Cardiac septum (tissue), 1 donor: ENCODE data around the gene ARHGEF26. TPM values are rescaled to one million over a fixed set of nuclear protein-coding genes. Genes with fewer than 3 reads are reported as not detected.
A peak's percentile ranks its signal among the peaks of the same experiment; 100 is the strongest.

Experiments
- DNase-seq: peaks from one replicate; pipeline ENCODE4 v3.0.0-alpha.2; 2020; ENCODE audit warnings: low spot score
- intact Hi-C: fragments of 100-400 bp; cut with DNase I; formaldehyde crosslinking; loops from one replicate; pipeline ENCODE4 v1.14.0; 2022
- total RNA-seq: library from RNA; stranded (reverse); fragmentation: NEBNext Ultra II Directional; extraction: Animal tissue kit (Norgen Biotek cat#: 25700); gene quantifications from one replicate; pipeline ENCODE4 v1.2.1, GENCODE V29; 2021
- donor health status: DM: no; HTN: no; CAD: no.

The ARHGEF26 gene
- total RNA-seq, 1 donor from 2014 or later = 2.9 TPM

DNA sequence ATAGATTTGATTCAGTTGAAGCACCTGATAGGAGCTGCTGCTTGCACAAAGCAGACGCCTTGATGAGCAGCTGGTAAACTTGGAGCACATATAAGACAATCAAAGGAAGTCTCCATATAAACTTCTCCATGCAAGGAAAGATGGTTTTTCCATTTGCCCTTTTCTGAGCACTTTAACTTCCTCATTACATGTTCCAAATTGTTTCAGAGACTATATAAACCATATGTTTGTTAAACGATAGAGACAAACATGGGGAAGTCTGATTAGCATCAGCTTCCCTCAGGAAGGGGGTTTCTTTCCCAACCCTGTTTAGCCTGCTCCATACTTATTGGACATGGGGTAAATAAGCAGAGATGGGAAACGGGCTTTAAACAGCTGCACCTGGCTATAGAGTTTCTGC is 115.1 kb downstream of the ARHGEF26 start:
- intact Hi-C loops = loop anchor here (5.0 kb wide), 1 partner anchor 114 kb away; the partner anchor contains the start of gene ARHGEF26
- no peak for DNase-seq

GRCh38 chr3:154240235-154240634 is 119.0 kb downstream of the ARHGEF26 start:
- intact Hi-C loops = no loop called here

GRCh38 chr3:154241496-154241895 is 120.3 kb downstream of the ARHGEF26 start:
- DNase-seq = no peak
- intact Hi-C loops = no loop called here

More at GRCh38 chr3:154240235-154240634, 119.0 kb downstream of the ARHGEF26 start:
- DNase-seq = no peak

DNA sequence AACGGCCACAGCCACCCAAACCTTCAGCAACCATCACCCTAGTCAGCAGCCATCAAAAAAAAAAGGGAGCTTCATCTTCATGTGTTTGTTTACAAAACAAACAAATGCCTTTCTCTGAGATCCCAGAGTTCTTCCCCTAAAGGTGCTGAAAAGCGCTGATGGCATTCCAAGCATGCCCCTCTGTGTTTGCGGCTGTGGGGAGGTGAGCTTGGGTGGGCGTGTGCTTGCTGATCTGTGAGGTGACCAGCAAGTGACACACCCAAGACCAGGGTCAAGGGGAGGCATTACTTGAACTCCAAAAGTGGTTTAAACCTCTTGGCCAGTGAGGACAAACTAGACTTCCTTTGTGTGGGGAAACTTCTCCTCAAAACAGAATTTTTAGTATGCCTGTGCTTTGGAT is 121.6 kb downstream of the ARHGEF26 start:
- intact Hi-C loops = no loop called here

GRCh38 chr3:154243353-154243752 is 122.2 kb downstream of the ARHGEF26 start:
- DNase-seq = no peak
- intact Hi-C loops = no loop called here

More for the DNA sequence above, 121.6 kb downstream of the ARHGEF26 start:
- no peak for DNase-seq

- DNase-seq = no peak
These were observed 123.5 kb downstream of the ARHGEF26 start for GRCh38 chr3:154244644-154245043.

DNA sequence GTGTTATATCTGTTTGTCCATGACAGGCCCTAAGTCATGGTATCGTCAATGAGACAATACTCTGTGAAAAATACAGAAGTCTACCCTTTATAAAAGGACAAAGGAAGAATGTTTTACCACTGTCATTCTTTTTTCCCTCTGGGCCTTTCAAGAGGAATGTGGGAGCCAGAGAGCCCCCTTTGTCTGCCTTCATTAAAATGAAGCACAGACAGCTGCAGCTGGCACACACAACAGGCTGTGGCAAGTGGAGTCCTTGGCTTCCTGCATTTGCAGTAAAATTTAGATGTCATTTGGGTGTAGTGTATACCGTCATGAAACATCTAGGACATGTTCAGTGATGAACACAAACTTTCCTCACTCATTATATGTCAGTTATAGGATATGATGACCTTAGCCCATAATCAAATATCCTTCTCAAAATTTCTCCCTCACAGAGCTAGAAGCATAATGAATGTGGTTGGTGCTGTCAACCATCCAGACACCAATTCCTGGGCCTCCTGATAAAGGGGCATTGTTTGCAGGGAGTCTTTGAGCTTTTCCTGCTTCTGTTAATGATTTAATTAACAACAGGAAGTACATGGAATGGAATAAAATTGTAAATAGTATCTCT is 126.7 kb downstream of the ARHGEF26 start:
- intact Hi-C loops = no loop called here
- DNase-seq = no peak

More at GRCh38 chr3:154244644-154245043, 123.5 kb downstream of the ARHGEF26 start:
- intact Hi-C loops = no loop called here

GRCh38 chr3:154250291-154250690 is 129.1 kb downstream of the ARHGEF26 start:
- intact Hi-C loops = loop anchor here (5.0 to 10.0 kb wide), 2 partner anchors 153 to 1225 kb away; no protein-coding TSS in a partner anchor

DNA sequence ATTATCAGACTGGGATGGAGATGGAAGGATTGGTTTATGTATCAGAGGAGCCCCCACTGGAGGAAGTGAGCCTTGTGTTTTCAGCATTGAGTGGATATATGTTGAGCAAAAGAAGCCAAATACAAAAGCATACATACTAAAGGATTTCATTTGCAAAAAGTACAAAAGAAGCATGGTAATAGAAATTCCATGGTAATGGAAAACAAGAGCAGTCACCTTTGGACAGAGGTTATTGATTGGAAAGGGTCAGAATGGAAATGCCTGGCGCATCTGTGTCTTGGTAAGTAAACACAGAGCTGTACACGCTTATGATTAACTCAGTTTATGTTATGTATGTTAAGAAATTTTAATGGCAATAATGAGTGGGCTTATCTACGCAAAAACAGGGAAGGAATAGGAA is 130.4 kb downstream of the ARHGEF26 start:
- no peak for DNase-seq
- intact Hi-C loops = loop anchor here (5.0 to 10.0 kb wide), 2 partner anchors 154 to 1227 kb away; no protein-coding TSS in a partner anchor

More at GRCh38 chr3:154250291-154250690, 129.1 kb downstream of the ARHGEF26 start:
- DNase-seq = no peak

- DNase-seq = peak; percentile 92
- intact Hi-C loops = loop anchor here (5.0 to 10.0 kb wide), 2 partner anchors 156 to 1228 kb away; no protein-coding TSS in a partner anchor
These were observed 131.8 kb downstream of the ARHGEF26 start for GRCh38 chr3:154252759-154253638.

- DNase-seq = no peak
- intact Hi-C loops = loop anchor here (5.0 to 10.0 kb wide), 2 partner anchors 157 to 1230 kb away; no protein-coding TSS in a partner anchor
These were observed 133.3 kb downstream of the ARHGEF26 start for GRCh38 chr3:154254527-154254926.

DNA sequence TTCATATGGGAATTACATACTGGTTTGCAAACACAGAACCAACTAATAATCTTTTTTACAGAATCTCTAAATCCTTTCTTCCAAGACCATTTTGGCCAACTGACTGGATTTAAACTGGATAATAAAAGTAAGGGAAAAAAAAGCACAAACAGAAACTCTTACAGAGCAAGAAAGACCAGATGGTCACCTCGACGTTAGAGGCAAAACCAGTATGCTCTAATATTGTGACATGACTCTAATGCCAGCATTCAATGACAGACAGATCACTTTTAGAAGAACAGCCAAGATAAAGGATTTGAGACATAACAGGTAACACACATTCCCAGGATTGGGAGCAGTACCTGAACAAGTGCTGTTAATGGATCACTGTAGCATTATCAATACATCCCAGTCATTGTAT is 152.2 kb downstream of the ARHGEF26 start:
- intact Hi-C loops = no loop called here
- no peak for DNase-seq

DNA sequence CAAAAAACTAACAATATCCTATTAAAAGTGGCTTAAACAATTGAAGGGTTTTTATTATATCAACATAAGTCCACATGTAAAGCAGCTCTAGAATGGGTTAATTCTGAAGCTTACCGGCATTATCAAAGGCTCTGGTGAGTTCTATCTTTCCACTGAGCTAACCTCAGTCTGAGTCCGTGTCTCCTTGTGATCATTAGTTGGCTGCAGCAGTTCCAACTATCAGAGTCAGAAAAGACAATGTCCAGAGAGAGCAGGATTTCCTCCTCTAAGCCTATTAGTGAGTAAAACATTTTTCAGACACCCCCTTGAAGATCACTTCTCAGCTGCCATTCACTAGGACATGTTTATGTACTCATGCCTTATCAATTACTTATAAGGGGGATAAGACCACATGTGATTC is 153.2 kb downstream of the ARHGEF26 start:
- no peak for DNase-seq

DNA sequence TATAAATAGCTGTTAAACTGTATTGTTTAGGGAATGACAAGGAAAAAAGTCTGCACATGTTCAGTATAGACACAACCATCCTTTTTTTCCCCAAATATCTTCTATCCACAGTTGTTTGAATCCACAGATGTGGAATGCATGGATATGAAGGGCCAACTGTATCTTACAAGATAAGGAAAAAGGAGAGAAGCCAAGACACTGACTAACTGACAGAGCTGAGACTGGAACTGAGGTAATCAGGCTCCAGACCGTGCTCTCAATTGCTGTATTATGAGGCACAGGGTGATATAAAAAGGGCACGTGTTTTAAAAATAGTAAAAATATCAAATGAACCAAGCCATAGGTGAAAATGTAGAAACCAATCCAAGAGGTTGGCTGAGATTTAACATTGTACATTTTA is 154.1 kb downstream of the ARHGEF26 start:
- intact Hi-C loops = no loop called here
- DNase-seq = no peak

More for the DNA sequence above, 153.2 kb downstream of the ARHGEF26 start:
- intact Hi-C loops = no loop called here

- no peak for DNase-seq
- intact Hi-C loops = no loop called here
These were observed 154.8 kb downstream of the ARHGEF26 start for GRCh38 chr3:154275965-154276364.

- no peak for DNase-seq
- intact Hi-C loops = no loop called here
These were observed 159.0 kb downstream of the ARHGEF26 start for GRCh38 chr3:154280161-154280560.

DNA sequence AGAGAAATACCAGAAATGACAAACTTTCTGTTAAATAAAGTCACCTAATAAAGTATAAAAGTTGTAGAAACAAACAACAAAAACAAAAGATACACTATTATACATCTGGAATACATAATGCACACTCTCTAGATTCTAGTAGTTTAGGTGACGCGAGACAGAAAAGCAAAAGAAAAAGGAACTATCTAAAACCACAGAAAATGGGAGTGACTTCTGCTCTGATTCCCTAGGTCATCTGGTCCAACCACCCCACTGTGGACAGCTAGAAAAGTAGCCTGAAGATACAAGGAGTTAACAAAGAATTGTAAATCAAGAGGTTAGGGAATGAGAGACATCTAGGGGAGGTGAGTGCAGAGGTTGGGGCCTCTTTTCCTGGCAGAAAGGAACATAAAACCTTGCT is 164.0 kb downstream of the ARHGEF26 start:
- DNase-seq = no peak

DNA sequence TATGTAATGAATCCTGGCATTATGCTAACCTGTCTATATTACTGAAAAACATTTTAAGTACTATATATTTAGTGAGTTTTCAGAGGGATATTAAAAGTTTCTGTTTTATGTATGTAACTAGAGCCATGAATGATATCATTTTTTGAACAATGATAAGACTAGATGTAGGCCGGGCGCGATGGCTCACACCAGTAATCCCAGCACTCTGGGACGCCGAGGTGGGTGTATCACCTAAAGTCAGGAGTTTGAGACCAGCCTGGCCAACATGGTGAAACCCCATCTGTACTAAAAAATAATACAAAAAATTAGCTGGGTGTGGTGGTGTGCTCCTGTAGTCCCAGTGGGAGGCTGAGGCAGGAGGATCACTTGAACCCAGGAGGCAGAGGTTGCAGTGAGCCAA is 169.0 kb downstream of the ARHGEF26 start:
- intact Hi-C loops = no loop called here
- DNase-seq = no peak

More for the DNA sequence above, 164.0 kb downstream of the ARHGEF26 start:
- intact Hi-C loops = no loop called here

DNA sequence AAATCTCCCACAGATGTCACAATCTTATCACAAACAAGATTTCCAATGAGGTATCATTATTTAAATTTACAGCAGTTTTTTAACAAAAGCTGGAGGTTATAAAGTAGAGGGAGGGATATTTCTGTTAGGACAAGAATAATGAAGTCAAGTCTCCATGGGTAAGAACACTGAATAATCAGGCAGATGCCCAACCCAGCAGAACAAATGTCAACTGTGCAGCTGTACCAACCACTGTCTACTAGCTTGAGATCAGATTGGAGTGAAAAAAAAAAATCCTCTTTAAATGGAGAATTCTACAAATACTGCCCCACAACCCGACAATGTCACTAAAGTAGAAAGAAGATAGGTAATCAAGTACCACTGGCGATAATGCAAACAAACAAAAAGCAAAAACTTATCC is 172.8 kb downstream of the ARHGEF26 start:
- DNase-seq = no peak
- intact Hi-C loops = no loop called here

GRCh38 chr3:154301561-154301960 is 180.4 kb downstream of the ARHGEF26 start:
- intact Hi-C loops = no loop called here
- DNase-seq = no peak
